Parathyroid adenoma (tissue), 2 donors: ENCODE results near the gene FRMD4A.
"Not testable (repeated sequence)": the region's sequence is repeated elsewhere in the genome, so short reads cannot be mapped to it uniquely, and the experiment has no call there.

Experiments used
- H2AFZ ChIP-seq: fragments of 300-600 bp; sonication (generic); one replicate; pipeline ENCODE4 v1.7.0; 2017; ENCODE audit warnings: antibody characterized with exemption, mild to moderate bottlenecking
- H3K27ac ChIP-seq: fragments of 300-600 bp; sonication (generic); one replicate; pipeline ENCODE4 v1.7.0; 2017
- H3K27me3 ChIP-seq: fragments of 300-600 bp; sonication (generic); one replicate; pipeline ENCODE4 v1.7.0; 2017; ENCODE audit warnings: low read length; ENCODE audit not compliant: control insufficient read depth, insufficient read depth
- H3K36me3 ChIP-seq: fragments of 300-600 bp; sonication (generic); one replicate; pipeline ENCODE4 v1.7.0; 2017; ENCODE audit warnings: low read length; ENCODE audit not compliant: control insufficient read depth, insufficient read depth
- H3K4me1 ChIP-seq: fragments of 300-600 bp; sonication (generic); one replicate; pipeline ENCODE4 v1.7.0; 2017; ENCODE audit warnings: control low read depth
- H3K4me2 ChIP-seq: fragments of 300-600 bp; sonication (generic); one replicate; pipeline ENCODE4 v1.7.0; 2017; ENCODE audit warnings: low read length
- H3K4me3 ChIP-seq: fragments of 300-600 bp; sonication (generic); one replicate; pipeline ENCODE4 v1.7.0; 2017; ENCODE audit warnings: low read depth, low read length
- H3K79me2 ChIP-seq: fragments of 300-600 bp; sonication (generic); one replicate; pipeline ENCODE4 v1.7.0; 2017; ENCODE audit warnings: control low read depth
- H3K9ac ChIP-seq: fragments of 300-600 bp; sonication (generic); one replicate; pipeline ENCODE4 v1.7.0; 2017; ENCODE audit warnings: mild to moderate bottlenecking
- H3K9me3 ChIP-seq: fragments of 300-600 bp; sonication (generic); one replicate; pipeline ENCODE4 v1.7.0; 2017; ENCODE audit warnings: low read length; ENCODE audit not compliant: control insufficient read depth
- TF ChIP-seq, protein P1 (sequence below): fragments of 300-600 bp; sonication (generic); IDR thresholded peaks from one replicate; pipeline ENCODE4 v1.7.0; 2017; ENCODE audit warnings: antibody characterized with exemption, mild to moderate bottlenecking
- donor health status: primary hyperparathyroidism.

The FRMD4A gene

DNA sequence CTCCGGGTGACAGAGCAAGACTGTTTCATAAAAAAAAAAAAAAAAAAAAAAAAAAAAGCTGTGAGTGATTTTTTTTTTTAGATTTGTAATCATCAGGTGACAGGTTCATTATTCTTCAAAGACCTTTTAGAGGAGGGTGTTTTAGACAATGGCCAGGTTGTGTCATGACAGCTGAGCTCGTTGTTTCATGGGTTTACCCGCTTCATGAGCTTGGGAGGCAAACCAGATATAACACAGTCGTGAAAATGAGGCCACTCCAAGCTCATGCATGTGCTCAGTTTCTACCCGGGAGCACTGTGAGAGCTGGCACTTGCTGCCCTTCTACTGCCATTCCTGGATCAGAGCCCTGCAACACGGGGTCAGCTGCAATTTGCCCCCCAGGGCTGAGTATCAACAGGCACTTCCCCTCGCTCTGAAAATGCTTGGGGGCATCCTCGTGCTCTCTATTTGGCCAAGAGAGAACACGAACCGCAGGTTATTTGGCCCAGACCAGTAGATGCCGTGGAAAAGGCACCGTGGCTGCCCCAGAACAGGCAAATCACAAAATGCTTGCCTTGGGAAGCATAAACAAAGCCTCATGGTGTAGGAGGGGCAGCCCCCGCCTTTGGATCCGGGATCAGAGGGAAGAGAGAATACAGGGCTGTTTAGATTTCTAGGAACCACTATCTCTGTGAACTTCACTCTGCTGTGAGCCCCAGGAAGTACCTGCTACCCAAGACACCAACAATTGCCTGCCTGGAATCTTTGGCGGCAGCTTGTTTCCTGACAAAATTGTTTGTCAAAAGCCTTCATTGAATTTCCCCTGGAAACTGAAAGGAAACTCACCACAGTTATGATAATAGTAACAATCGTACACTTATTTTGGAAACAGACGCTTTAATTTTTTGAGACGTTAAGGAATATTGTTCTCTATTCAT lies 371.0 kb downstream of the FRMD4A start:
- Histone ChIP-seq H3K79me2 (no peaks in the 10 kb centered on the region), H3K9me3 (no peaks in the 10 kb centered on the region), H3K36me3 (no peaks in the 10 kb centered on the region), H3K4me1 (no peaks in the 10 kb centered on the region), H3K27me3 (no peaks in the 10 kb centered on the region), H2AFZ (no peak overlapping the region), H3K4me3 (no peak overlapping the region), H3K9ac (no peak overlapping the region), H3K27ac (peak overlapping the region; percentile 1), H3K4me2 (no peak overlapping the region)
- TF ChIP-seq, protein P1, sequence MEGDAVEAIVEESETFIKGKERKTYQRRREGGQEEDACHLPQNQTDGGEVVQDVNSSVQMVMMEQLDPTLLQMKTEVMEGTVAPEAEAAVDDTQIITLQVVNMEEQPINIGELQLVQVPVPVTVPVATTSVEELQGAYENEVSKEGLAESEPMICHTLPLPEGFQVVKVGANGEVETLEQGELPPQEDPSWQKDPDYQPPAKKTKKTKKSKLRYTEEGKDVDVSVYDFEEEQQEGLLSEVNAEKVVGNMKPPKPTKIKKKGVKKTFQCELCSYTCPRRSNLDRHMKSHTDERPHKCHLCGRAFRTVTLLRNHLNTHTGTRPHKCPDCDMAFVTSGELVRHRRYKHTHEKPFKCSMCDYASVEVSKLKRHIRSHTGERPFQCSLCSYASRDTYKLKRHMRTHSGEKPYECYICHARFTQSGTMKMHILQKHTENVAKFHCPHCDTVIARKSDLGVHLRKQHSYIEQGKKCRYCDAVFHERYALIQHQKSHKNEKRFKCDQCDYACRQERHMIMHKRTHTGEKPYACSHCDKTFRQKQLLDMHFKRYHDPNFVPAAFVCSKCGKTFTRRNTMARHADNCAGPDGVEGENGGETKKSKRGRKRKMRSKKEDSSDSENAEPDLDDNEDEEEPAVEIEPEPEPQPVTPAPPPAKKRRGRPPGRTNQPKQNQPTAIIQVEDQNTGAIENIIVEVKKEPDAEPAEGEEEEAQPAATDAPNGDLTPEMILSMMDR = no peak

DNA sequence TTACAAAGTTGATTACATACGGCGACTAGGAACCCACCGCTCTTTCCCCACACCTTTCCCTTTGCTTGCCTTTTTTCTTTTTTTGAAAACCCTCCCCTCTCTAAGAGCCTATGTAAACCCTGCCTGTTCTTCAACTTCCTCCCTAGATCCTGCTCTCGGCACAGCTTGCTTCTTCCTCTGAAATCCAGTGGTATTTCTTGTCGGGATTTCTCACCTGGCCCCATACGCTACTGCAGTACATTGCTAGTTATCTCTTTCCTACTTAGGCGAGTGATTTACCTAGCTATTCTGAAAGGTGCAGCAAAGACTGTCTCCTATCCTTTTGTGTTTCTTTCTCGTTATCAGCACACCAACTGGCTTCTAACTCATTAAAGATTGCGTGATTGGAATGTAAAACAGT lies 372.9 kb downstream of the FRMD4A start:
- H3K9ac ChIP-seq = no peak overlapping the region
- H3K27me3 ChIP-seq = no peaks in the 10 kb centered on the region
- TF ChIP-seq, protein P1 = no peak
- H3K9me3 ChIP-seq = no peaks in the 10 kb centered on the region
- H2AFZ ChIP-seq = no peak overlapping the region
- no peak overlapping the region for H3K4me3 ChIP-seq
- H3K36me3 ChIP-seq = no peaks in the 10 kb centered on the region
- no peak overlapping the region for H3K4me2 ChIP-seq
- H3K79me2 ChIP-seq = no peaks in the 10 kb centered on the region
- no peaks in the 10 kb centered on the region for H3K4me1 ChIP-seq
- H3K27ac ChIP-seq = no peak overlapping the region

DNA sequence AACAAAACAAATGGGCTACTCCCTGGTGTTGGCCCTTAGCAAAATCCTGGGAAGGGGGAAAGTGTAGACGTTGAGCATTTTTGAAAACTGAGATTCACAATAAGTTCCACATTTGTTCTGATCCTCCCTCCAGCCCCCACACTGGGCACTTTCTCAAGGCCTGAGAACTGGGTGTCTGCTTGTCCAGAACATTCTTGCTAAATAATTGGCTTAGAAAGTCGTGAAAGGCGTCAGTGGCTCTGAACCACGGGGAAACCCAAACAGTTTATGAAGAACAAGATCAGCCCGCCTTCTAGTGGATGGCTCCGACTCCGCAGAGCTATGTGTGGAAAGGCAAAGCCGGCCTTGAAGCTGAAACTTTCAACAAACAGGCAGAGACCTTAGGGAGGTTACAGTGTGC lies 373.9 kb downstream of the FRMD4A start:
- no peaks in the 10 kb centered on the region for H3K4me1 ChIP-seq
- H3K27ac ChIP-seq = no peak overlapping the region
- no peaks in the 10 kb centered on the region for H3K36me3 ChIP-seq
- TF ChIP-seq, protein P1 = no peak
- no peaks in the 10 kb centered on the region for H3K27me3 ChIP-seq
- H2AFZ ChIP-seq = no peak overlapping the region
- H3K9me3 ChIP-seq = no peaks in the 10 kb centered on the region
- no peak overlapping the region for H3K4me2 ChIP-seq
- H3K4me3 ChIP-seq = no peak overlapping the region
- no peaks in the 10 kb centered on the region for H3K79me2 ChIP-seq
- H3K9ac ChIP-seq = no peak overlapping the region

DNA sequence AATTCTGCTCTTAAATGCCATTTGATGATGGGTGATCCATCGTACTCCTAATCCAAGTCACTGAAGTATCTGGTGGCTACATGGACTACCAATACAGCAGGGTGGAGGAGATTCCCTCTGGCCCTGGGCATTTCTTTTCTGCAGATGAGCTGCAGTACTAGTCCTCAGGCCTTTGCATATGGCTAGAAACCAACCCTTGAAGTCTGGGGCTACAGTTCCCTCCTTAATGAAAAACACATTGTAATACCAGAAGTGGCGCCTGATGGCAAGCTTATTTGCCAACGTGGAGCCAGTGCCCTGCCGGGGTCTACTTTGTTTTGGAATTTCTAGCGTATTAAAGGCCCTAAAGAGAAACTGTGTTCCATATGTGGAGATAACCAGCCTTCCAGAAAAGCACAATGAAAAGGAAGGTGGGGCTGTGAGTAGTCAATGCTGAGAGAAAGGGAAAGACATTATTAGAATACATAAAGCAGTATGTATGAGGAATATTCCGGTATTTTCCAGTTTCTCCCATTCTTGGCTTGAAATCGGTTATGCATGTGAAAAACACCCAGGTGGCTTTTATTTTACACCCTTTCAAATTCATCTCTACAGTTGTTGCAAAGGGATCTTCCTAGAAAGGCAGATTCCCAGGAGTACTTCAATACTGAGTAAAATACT lies 375.2 kb downstream of the FRMD4A start:
- Histone ChIP-seq H3K9me3 (no peaks in the 10 kb centered on the region), H2AFZ (no peak overlapping the region), H3K9ac (no peak overlapping the region), H3K4me3 (no peak overlapping the region), H3K4me1 (no peaks in the 10 kb centered on the region), H3K36me3 (no peaks in the 10 kb centered on the region), H3K27me3 (no peaks in the 10 kb centered on the region), H3K27ac (no peak overlapping the region), H3K79me2 (no peaks in the 10 kb centered on the region), H3K4me2 (no peak overlapping the region)
- TF ChIP-seq, protein P1 = no peak

DNA sequence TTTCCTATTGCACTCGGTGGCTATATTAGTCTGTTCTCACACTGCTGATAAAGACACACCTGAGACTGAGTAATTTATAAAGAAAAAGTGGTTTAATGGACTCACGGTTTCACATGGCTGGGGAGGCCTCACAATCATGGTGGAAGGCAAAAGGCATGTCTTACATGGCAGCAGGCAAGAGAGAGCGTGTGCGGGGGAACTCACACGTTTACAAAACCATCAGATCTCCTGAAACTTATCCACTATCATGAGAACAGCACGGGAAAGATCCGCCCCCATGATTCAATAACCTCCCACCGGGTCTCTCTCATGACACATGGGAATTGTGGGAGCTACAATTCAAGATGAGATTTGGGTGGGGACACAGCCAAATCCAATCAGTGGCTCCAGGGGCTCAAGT lies 376.5 kb downstream of the FRMD4A start:
- not testable (repeated sequence) for H3K4me3 ChIP-seq, H3K36me3 ChIP-seq, H3K9me3 ChIP-seq, H3K4me2 ChIP-seq, H3K27me3 ChIP-seq, H3K4me1 ChIP-seq, H2AFZ ChIP-seq, H3K79me2 ChIP-seq, H3K27ac ChIP-seq, H3K9ac ChIP-seq
